K562 (cell line): ENCODE measurements around the gene TREH. TPM values are rescaled to one million over a fixed set of nuclear protein-coding genes. Genes with fewer than 3 reads are reported as not detected.

ENCODE experiments used
- ARID1B ChIP-seq: fragments of 450-650 bp; IDR thresholded peaks from 2 replicates; pipeline ENCODE4 v1.6.1; 2016; ENCODE audit warnings: antibody characterized with exemption, mild to moderate bottlenecking, inconsistent platforms
- CTCFL ChIP-seq: IDR thresholded peaks from 2 replicates; pipeline ENCODE4 v1.6.1; 2011; ENCODE audit warnings: borderline replicate concordance, low read depth, mild to moderate bottlenecking, moderate library complexity, low read length; ENCODE audit not compliant: insufficient read depth, poor library complexity, severe bottlenecking
- KDM1A ChIP-seq, 2 experiments: fragments of 450-650 bp; IDR thresholded peaks; 2 replicates each; pipeline ENCODE4 v1.6.1; 2016; ENCODE audit warnings: mild to moderate bottlenecking in 2 of 2
- MCM7 ChIP-seq, 2 experiments: fragments of 450-650 bp; IDR thresholded peaks; 2 replicates each; pipeline ENCODE4 v1.6.1; 2016 to 2018
- MEF2D ChIP-seq: conservative IDR thresholded peaks from 2 replicates; pipeline ENCODE4 v1.6.1; 2016; ENCODE audit warnings: low read depth, missing genetic modification characterization, missing compliant biosample characterization
- NFXL1 ChIP-seq: fragments of 450-650 bp; formaldehyde crosslinking; IDR thresholded peaks from 2 replicates; pipeline ENCODE4 v1.4.0; 2021; ENCODE audit warnings: mild to moderate bottlenecking
- PATZ1 ChIP-seq: fragments of 250-450 bp; sonication (Bioruptor Pico); IDR thresholded peaks from 2 replicates; pipeline ENCODE4 v1.5.0; 2020; ENCODE audit warnings: mild to moderate bottlenecking, borderline replicate concordance
- RBBP5 ChIP-seq: fragments of 200-600 bp; sonication (generic); IDR thresholded peaks from 2 replicates; pipeline ENCODE4 v1.6.1; 2012; ENCODE audit warnings: borderline replicate concordance, mild to moderate bottlenecking, low read length, control low read depth, inconsistent platforms; ENCODE audit not compliant: insufficient read depth, poor library complexity, severe bottlenecking
- SAFB ChIP-seq: fragments of 200-400 bp; formaldehyde crosslinking; IDR thresholded peaks from 2 replicates; pipeline ENCODE4 v1.6.1; 2017; ENCODE audit warnings: low read depth, low read length, borderline replicate concordance
- THRB ChIP-seq: fragments of 450-650 bp; formaldehyde crosslinking; conservative IDR thresholded peaks from 2 replicates; pipeline ENCODE4 v1.4.0; 2022; ENCODE audit warnings: mild to moderate bottlenecking, missing genetic modification characterization
- TRIM28 ChIP-seq: fragments of 450-650 bp; IDR thresholded peaks from 2 replicates; pipeline ENCODE4 v1.6.1; 2017
- XRCC5 ChIP-seq: fragments of 200-400 bp; formaldehyde crosslinking; IDR thresholded peaks from 2 replicates; pipeline ENCODE4 v1.6.1; 2017; ENCODE audit warnings: low read depth, mild to moderate bottlenecking, low read length
- ZC3H8 ChIP-seq: fragments of 450-650 bp; IDR thresholded peaks from 2 replicates; pipeline ENCODE4 v1.6.1; 2017
- polyA plus RNA-seq, 8 experiments: library from polyadenylated mRNA; depleted of rRNA in 4 of 8; stranded (reverse) in 5 of 8; unstranded in 3 of 8; fragments of >200 nt; fragmentation: Nextera tagmentation in 2 of 8; fragmentation: Illumina TruSeq in 1 of 8; extraction: Ambion mirVana in 2 of 8; extraction: Trizol in 1 of 8; gene quantifications; 2 replicates each; pipeline versions ENCODE4 v1.2.1 to v1.2.3, GENCODE V29; 2011 to 2014; ENCODE audit warnings: inconsistent platforms in 1 of 8, missing spikeins in 1 of 8
- total RNA-seq, 7 experiments: library from RNA; depleted of rRNA in 6 of 7; stranded (reverse); fragments of >200 nt in 6 of 7; fragmentation: Illumina TruSeq in 2 of 7; extraction: Trizol in 2 of 7; gene quantifications; 2 replicates each; pipeline versions ENCODE4 v1.2.1 to v1.2.3, GENCODE V29; 2011 to 2021; ENCODE audit warnings: low replicate concordance in 1 of 7
- TF ChIP-seq, protein P1 (sequence below): fragments of 450-650 bp; IDR thresholded peaks from 2 replicates; pipeline ENCODE4 v1.6.1; 2017; ENCODE audit warnings: mild to moderate bottlenecking, moderate library complexity
- TF ChIP-seq, protein P2 (sequence below): sonication (generic); formaldehyde crosslinking; IDR thresholded peaks from 2 replicates; pipeline ENCODE4 v1.9.0; 2022; ENCODE audit warnings: mild to moderate bottlenecking, missing genetic modification reagents
- TF ChIP-seq, protein P3 (sequence below), 2 experiments: fragments of 450-650 bp; IDR thresholded peaks; 2 replicates each; pipeline ENCODE4 v1.6.1; 2016

The TREH gene
- total and polyA plus RNA-seq, 9 of the 15 experiments (the other 6 are each of a cell fraction or from before 2014, with no cell fraction given), result 0.09 to 0.20 (median 0.11) TPM; not detected in 6

DNA sequence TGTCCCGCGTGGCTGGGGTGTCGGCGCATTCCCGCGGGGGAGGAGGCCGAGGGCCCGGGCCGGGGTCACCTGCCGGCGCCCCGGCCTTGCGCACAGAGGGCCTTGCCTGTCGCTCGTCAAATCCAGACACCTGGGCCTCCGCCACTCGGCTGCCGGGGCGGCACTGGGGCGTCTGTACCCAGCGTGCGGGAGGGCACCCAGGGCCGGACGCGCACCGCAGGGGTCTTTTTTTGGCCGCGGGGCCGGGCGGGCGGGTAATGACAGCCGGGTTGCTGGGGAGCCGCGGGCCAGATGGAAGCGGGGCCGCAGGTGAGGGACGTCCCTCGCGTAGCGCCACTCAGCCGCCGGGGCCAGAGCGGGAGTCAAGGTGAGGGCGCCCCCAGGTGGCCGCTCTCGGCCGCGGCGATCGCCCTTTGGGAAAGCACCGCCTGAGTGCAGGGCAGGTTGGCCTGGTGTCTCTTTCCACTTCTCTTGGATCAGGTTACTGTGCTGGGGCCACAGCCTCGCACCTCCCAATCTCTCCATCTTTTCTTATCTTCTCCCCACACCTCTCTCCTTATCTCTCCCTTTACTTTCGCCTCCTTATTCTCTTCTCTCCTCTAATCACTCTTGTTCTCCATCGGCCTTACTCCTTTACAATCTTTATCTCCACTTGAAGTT, 68.5 kb downstream of the TREH start (continued):
- TF ChIP-seq PATZ1 (CRISPR knock-in tag) (no peak), SAFB (0 out of 2 replicates have a peak, but pooled peaks have one; percentile 20), XRCC5 (0 out of 2 replicates have a peak, but pooled peaks have one; percentile 27), NFXL1 (no peak), RBBP5 (no peak), ARID1B (peak; percentile 94), ZC3H8 (no peak), MCM7 (IDR thresholded peaks at IDR 0.05) (no peak), THRB (CRISPR knock-in tag) (0 out of 2 replicates have a peak, but pooled peaks have one; percentile 64), TRIM28 (no peak), CTCFL (peak; percentile 77), KDM1A (IDR thresholded peaks at IDR 0.05) (peak in 1 of 2 experiments; percentile 71; a peak in 2 of 4 replicates), MEF2D (tag) (no peak)
- TF ChIP-seq, protein P1, sequence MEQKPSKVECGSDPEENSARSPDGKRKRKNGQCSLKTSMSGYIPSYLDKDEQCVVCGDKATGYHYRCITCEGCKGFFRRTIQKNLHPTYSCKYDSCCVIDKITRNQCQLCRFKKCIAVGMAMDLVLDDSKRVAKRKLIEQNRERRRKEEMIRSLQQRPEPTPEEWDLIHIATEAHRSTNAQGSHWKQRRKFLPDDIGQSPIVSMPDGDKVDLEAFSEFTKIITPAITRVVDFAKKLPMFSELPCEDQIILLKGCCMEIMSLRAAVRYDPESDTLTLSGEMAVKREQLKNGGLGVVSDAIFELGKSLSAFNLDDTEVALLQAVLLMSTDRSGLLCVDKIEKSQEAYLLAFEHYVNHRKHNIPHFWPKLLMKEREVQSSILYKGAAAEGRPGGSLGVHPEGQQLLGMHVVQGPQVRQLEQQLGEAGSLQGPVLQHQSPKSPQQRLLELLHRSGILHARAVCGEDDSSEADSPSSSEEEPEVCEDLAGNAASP, result no peak
- TF ChIP-seq, protein P2, sequence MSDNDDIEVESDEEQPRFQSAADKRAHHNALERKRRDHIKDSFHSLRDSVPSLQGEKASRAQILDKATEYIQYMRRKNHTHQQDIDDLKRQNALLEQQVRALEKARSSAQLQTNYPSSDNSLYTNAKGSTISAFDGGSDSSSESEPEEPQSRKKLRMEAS (CRISPR knock-in tag), result peak; percentile 35; the same call in 1 of the 2 replicates
- TF ChIP-seq, protein P3, sequence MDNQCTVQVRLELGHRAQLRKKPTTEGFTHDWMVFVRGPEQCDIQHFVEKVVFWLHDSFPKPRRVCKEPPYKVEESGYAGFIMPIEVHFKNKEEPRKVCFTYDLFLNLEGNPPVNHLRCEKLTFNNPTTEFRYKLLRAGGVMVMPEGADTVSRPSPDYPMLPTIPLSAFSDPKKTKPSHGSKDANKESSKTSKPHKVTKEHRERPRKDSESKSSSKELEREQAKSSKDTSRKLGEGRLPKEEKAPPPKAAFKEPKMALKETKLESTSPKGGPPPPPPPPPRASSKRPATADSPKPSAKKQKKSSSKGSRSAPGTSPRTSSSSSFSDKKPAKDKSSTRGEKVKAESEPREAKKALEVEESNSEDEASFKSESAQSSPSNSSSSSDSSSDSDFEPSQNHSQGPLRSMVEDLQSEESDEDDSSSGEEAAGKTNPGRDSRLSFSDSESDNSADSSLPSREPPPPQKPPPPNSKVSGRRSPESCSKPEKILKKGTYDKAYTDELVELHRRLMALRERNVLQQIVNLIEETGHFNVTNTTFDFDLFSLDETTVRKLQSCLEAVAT (IDR thresholded peaks at IDR 0.05), result 0 out of 4 replicates have a peak, but pooled peaks have one; percentile 41 to 65
